22Rv1 (cell line): ENCODE measurements around the gene LAMTOR4.

Experiments used
- H3K27ac ChIP-seq: fragments of 450-650 bp; 2 replicates; pipeline ENCODE4 v1.5.1; 2017
- ZFX ChIP-seq: fragments of 450-650 bp; IDR thresholded peaks from 2 replicates; pipeline ENCODE4 v1.6.1; 2017; ENCODE audit warnings: antibody characterized with exemption, borderline replicate concordance
- TF ChIP-seq, protein P1 (sequence below): fragments of 450-650 bp; IDR thresholded peaks from 2 replicates; pipeline ENCODE4 v1.5.1; 2017; ENCODE audit warnings: mild to moderate bottlenecking

LAMTOR4 gene

DNA sequence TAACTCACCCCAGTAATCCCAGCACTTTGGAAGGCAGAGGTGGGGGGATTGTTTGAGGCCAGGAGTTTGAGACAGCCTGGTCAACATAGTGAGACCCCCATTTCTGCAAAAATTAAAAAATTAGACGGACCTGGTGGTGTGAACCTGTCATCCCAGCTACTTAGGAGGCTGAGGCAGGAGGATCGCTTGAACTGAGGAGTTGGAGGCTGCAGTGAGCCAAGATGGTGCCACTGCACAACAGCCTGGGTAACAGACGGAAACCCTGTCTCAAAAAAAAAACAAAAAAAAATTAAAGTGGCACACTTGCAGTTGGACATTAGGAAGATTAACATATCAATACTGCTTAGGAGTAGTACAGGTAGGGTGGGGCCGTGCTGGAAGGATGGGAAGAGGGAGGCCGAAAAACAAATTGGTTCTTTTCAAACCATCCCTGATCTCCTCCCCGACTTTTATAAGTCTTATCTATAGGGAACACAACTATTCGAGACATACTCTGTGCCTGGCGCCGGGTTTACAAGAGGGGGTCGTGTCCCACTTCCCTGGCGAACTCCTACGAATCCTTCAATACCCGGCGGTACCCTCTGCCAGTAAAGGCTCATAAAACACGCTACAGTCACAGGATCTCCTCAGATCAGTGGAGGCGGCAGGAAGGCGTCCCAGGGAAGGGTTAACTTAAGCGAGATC lies 30.2 kb upstream of the LAMTOR4 start:
- peak overlapping the region; percentile 88 for H3K27ac ChIP-seq
- TF ChIP-seq, protein P1, sequence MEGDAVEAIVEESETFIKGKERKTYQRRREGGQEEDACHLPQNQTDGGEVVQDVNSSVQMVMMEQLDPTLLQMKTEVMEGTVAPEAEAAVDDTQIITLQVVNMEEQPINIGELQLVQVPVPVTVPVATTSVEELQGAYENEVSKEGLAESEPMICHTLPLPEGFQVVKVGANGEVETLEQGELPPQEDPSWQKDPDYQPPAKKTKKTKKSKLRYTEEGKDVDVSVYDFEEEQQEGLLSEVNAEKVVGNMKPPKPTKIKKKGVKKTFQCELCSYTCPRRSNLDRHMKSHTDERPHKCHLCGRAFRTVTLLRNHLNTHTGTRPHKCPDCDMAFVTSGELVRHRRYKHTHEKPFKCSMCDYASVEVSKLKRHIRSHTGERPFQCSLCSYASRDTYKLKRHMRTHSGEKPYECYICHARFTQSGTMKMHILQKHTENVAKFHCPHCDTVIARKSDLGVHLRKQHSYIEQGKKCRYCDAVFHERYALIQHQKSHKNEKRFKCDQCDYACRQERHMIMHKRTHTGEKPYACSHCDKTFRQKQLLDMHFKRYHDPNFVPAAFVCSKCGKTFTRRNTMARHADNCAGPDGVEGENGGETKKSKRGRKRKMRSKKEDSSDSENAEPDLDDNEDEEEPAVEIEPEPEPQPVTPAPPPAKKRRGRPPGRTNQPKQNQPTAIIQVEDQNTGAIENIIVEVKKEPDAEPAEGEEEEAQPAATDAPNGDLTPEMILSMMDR = no peak
- no peak for TF ChIP-seq ZFX

DNA sequence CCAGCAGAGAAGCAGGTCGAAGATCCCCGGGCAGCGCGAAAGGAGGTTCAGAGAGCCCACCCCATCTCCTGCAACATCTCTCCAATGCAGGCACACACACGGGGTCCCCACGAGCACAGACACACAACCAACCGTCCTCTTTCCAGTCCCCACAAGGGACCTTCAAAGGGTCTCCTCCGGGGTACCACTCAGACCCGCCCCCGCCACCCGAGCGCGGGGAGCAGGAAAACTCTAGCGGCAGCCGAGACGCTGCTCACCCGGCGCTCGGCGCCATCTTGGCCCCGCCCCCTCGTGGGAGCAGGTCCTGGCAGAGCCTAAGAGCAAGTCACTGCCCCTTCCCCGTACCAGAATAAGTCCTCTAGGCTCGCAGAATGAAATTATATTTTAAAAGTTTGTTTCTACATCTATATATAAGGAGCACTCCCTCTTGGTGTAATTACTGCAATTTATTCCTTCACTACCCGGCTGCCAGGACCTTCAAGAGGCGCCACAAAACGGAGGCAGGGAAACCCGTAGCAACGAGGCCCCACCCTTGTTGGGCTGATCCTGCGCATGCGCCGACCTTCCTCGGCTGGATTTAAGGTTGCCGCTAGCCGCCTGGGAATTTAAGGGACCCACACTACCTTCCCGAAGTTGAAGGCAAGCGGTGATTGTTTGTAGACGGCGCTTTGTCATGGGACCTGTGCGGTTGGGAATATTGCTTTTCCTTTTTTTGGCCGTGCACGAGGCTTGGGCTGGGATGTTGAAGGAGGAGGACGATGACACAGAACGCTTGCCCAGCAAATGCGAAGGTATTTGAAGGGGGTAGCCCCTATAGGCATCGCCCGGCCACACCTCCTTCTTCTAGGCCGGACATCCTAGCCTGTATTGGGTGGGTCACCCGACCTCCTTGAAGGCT lies 29.4 kb upstream of the LAMTOR4 start, which contains the start of the genes CNPY4 and TAF6:
Gene CNPY4, plus strand, starts transcription at position 563 of the 898 bp plus-strand sequence. Its CDS starts 111 bp downstream, at position 674.
Gene TAF6, minus strand, starts transcription at position 287 of the 898 bp plus-strand sequence. CDS start 5,149 bp downstream, outside the sequence.
- TF ChIP-seq, protein P1 = 0 out of 2 replicates have a peak, but pooled peaks have one; percentile 11
- no peak for TF ChIP-seq ZFX
- H3K27ac ChIP-seq = peak within 1 kb of the TSS; percentile 88

DNA sequence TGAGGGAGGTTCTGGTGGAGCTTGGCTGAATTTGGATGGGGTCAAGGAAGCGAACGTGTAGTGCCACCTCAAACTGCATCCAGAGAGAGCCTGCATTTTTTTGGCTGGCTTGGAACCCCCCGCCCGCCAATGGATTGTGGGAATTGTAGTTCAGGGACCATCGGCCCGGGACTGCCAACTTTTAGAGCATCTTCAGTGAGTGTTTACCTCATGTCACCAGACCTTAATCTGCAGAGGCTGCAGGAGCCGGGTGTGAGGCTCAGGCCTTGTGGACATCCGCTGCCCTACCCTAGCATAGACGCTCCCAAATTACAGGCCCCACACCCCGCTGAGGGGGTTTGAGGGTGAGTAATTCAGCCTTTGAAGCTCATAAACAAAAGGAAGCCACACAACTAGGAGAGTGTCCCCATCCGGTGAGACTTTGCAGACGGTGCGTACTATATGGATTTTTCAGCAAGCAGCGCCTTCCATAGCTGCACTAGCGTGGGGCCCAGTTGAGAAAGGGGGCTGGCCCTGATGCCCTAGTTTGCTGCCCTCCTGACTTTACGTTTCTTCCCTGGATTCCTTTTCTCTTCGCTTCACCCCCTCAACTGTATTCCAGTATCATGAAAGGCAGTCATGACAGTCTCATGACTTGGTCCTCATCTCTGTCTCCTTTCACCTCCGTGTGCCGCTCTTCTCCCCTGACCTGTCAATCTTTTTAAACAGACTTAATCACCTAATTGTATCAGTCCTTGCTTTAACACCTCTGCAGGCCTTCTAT lies 28.6 kb upstream of the LAMTOR4 start:
- TF ChIP-seq ZFX = no peak
- TF ChIP-seq, protein P1 = no peak
- H3K27ac ChIP-seq = peak overlapping the region; percentile 88

DNA sequence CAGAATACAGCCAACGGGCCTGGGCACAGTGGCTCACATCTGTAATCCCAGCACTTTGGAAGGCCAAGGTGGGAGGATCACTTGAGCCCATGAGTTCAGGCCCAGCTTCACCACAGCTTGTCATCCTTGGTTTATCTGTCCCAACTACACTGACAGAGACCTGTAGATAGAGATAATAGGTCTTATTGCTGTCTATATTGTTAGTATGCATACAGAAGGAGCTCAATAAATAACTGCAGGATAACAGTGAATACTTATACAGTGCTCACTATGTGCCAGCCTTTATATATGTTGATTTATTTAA lies 28.0 kb upstream of the LAMTOR4 start:
- TF ChIP-seq ZFX = no peak
- TF ChIP-seq, protein P1 = no peak
- peak overlapping the region; percentile 88 for H3K27ac ChIP-seq

DNA sequence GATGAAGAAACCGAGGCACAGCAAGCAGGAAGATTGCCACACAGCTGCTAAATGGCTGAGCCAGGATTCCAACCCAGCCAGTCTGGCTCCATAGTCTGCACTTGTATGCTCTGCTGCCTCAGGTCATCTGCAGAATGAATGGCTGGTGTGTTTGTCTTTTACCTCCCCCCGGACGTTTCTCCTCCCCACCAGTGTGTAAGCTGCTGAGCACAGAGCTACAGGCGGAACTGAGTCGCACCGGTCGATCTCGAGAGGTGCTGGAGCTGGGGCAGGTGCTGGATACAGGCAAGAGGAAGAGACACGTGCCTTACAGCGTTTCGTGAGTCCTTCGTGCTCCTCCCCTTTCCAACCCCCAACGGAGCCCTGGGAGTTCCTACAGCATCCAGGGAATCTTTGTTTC lies 26.7 kb upstream of the LAMTOR4 start:
- TF ChIP-seq, protein P1 = no peak
- TF ChIP-seq ZFX = no peak
- peak overlapping the region; percentile 45; the same call in 1 of the 2 replicates for H3K27ac ChIP-seq

DNA sequence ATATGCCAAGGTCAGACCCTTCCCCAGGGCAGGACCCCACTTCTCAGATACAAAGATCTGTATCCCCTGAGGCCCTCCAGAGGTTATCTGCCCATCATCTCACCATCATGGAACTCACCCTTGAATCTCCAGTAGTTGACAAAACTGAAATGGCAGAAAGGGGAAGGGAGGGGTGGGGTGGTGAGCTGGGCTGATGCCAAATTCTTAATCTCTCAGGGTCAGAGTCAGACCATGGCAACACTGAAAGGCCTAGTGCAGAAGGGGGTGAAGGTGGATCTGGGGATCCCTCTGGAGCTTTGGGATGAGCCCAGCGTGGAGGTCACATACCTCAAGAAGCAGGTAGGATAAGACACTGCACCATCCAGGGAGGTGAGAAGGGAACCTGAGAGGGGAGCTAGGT lies 26.1 kb upstream of the LAMTOR4 start:
- H3K27ac ChIP-seq = peak overlapping the region; percentile 45; the same call in 1 of the 2 replicates
- TF ChIP-seq, protein P1 = no peak
- TF ChIP-seq ZFX = no peak
